ENCODE measurements around the gene TRIM72.

GRCh38 chr16:31258366-31258765, 44.4 kb downstream of the TRIM72 start:
- TF ChIP-seq CTCF (IDR thresholded peaks at IDR 0.05) (no peak), POLR2A (IDR thresholded peaks at IDR 0.05) (no peak)
